Measurements from ENCODE around the gene TNFRSF8.

GRCh38 chr1:12094180-12094579 lies 31.1 kb downstream of the TNFRSF8 start:
- TF ChIP-seq, protein P1, sequence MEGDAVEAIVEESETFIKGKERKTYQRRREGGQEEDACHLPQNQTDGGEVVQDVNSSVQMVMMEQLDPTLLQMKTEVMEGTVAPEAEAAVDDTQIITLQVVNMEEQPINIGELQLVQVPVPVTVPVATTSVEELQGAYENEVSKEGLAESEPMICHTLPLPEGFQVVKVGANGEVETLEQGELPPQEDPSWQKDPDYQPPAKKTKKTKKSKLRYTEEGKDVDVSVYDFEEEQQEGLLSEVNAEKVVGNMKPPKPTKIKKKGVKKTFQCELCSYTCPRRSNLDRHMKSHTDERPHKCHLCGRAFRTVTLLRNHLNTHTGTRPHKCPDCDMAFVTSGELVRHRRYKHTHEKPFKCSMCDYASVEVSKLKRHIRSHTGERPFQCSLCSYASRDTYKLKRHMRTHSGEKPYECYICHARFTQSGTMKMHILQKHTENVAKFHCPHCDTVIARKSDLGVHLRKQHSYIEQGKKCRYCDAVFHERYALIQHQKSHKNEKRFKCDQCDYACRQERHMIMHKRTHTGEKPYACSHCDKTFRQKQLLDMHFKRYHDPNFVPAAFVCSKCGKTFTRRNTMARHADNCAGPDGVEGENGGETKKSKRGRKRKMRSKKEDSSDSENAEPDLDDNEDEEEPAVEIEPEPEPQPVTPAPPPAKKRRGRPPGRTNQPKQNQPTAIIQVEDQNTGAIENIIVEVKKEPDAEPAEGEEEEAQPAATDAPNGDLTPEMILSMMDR (IDR thresholded peaks at IDR 0.05), result no peak
- TF ChIP-seq HDAC2 (IDR thresholded peaks at IDR 0.05) (no peak), MAFK (IDR thresholded peaks at IDR 0.05; ENCODE audit: partially characterized antibody) (no peak), NPAS2 (CRISPR knock-in tag; IDR thresholded peaks at IDR 0.05; ENCODE audit: borderline replicate concordance) (no peak), POLR2A (IDR thresholded peaks at IDR 0.05; ENCODE audit: low read length) (no peak)

Measured in A549 (cell line).